Tibial nerve (tissue), 4 donors: ENCODE results near the gene ZNF429.

ENCODE experiments used
- EP300 ChIP-seq, 2 donors: sonication (generic); formaldehyde crosslinking; IDR thresholded peaks; one replicate each; pipeline ENCODE4 v1.6.1; 2017; ENCODE audit warnings: antibody characterized with exemption in 2 of 2, mild to moderate bottlenecking in 1 of 2
- TF ChIP-seq, protein P1 (sequence below), 5 experiments: fragments of 200-600 bp in 3 of 5; fragments of 450-650 bp in 2 of 5; sonication (generic) in 3 of 5; IDR thresholded peaks; one replicate each; pipeline ENCODE4 v1.5.1; 2016 to 2019; ENCODE audit warnings: antibody characterized with exemption in 5 of 5, mild to moderate bottlenecking in 3 of 5, moderate library complexity in 2 of 5

- TF ChIP-seq, protein P1, sequence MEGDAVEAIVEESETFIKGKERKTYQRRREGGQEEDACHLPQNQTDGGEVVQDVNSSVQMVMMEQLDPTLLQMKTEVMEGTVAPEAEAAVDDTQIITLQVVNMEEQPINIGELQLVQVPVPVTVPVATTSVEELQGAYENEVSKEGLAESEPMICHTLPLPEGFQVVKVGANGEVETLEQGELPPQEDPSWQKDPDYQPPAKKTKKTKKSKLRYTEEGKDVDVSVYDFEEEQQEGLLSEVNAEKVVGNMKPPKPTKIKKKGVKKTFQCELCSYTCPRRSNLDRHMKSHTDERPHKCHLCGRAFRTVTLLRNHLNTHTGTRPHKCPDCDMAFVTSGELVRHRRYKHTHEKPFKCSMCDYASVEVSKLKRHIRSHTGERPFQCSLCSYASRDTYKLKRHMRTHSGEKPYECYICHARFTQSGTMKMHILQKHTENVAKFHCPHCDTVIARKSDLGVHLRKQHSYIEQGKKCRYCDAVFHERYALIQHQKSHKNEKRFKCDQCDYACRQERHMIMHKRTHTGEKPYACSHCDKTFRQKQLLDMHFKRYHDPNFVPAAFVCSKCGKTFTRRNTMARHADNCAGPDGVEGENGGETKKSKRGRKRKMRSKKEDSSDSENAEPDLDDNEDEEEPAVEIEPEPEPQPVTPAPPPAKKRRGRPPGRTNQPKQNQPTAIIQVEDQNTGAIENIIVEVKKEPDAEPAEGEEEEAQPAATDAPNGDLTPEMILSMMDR (IDR thresholded peaks at IDR 0.05) = no peak
- TF ChIP-seq EP300 (IDR thresholded peaks at IDR 0.05) = no peak
Measured at GRCh38 chr19:21590867-21591266, 85.5 kb downstream of the ZNF429 start.
